ENCODE data around the gene ZNF581. TPM values are rescaled to one million over a fixed set of nuclear protein-coding genes. Genes with fewer than 3 reads are reported as not detected.

The ZNF581 gene
- total RNA-seq, 1 experiment from 2014 or later: 65.1 TPM

GRCh38 chr19:55694241-55694655 lies 50.8 kb downstream of the ZNF581 start:
- no peaks in the 10 kb centered on the region for H3K9me3 Mint-ChIP-seq
- no CpG with 5 or more reads among the region's 15 CpGs for WGBS (ENCODE audit: extremely low coverage, insufficient read length, low lambda C conversion rate)

More at GRCh38 chr19:55694241-55694655, 50.8 kb downstream of the ZNF581 start:
- Histone ChIP-seq H3K27ac (ENCODE audit: insufficient read length, low read depth, low read length) (no peak overlapping the region), H3T11ph (ENCODE audit: low read length) (no peak overlapping the region), H2AFZ (ENCODE audit: low read length) (no peak overlapping the region), H3K9me3 (ENCODE audit: control insufficient read depth, low read depth, low read length) (no peaks in the 10 kb centered on the region), H2BK5ac (ENCODE audit: insufficient read length, low read length) (no peak overlapping the region), H2BK12ac (ENCODE audit: insufficient read length, low read depth, low read length) (no peak overlapping the region), H3K9ac (ENCODE audit: extremely low read depth, insufficient read length, low read length) (no peak overlapping the region), H3K23me2 (ENCODE audit: insufficient read length, low read depth, low read length, poor library complexity, severe bottlenecking) (no peaks in the 10 kb centered on the region), H2BK120ac (ENCODE audit: low read depth, low read length, poor library complexity, severe bottlenecking) (no peak overlapping the region), H3K79me1 (ENCODE audit: insufficient read depth, low read depth, low read length, poor library complexity, severe bottlenecking) (no peaks in the 10 kb centered on the region), H3K4me2 (ENCODE audit: insufficient read depth, insufficient read length, low read length) (no peak overlapping the region), H2AK5ac (ENCODE audit: insufficient read length, low read length) (no peak overlapping the region), H4K91ac (ENCODE audit: insufficient read length, low read depth, low read length) (no peak overlapping the region), H3K4me1 (ENCODE audit: insufficient read depth, low read length) (no peaks in the 10 kb centered on the region), H2BK20ac (ENCODE audit: low read depth, low read length, poor library complexity, severe bottlenecking) (no peak overlapping the region), H2BK15ac (ENCODE audit: low read depth, low read length) (no peak overlapping the region), H4K8ac (replicated peaks; ENCODE audit: insufficient read length, low read depth, low read length) (no peak overlapping the region), H4K20me1 (ENCODE audit: control insufficient read depth, insufficient read depth, insufficient read length) (no peaks in the 10 kb centered on the region), H3K4ac (ENCODE audit: low read depth, low read length) (no peak overlapping the region), H3K18ac (ENCODE audit: insufficient read length, low read depth, low read length) (no peak overlapping the region), H3K56ac (ENCODE audit: insufficient read length, low read depth, low read length) (no peak overlapping the region), H3K27me3 (ENCODE audit: insufficient read depth, low read length) (no peaks in the 10 kb centered on the region), H3K23ac (ENCODE audit: insufficient read length, low read depth, low read length) (no peak overlapping the region), H4K5ac (ENCODE audit: insufficient read length, low read depth, low read length) (no peak overlapping the region), H3K79me2 (ENCODE audit: insufficient read depth, low read length) (no peaks in the 10 kb centered on the region), H3K14ac (ENCODE audit: insufficient read depth, low read length) (no peak overlapping the region)
- no peak for DNase-seq
- no peaks in the 10 kb centered on the region for H3K4me1 Mint-ChIP-seq
- no peak for TF ChIP-seq CTCF (conservative IDR thresholded peaks at IDR 0.05)
- no peak overlapping the region for H3K4me3 Mint-ChIP-seq
- H3K36me3 Mint-ChIP-seq (ENCODE audit: insufficient read depth in 1 of 3, low read depth in 3 of 3): peaks cover 28 to 68% (median 66%) of the 10 kb centered on the region in 3 experiments
- no peak overlapping the region for H3K27ac Mint-ChIP-seq
- no peaks in the 10 kb centered on the region for H3K27me3 Mint-ChIP-seq (ENCODE audit: low read depth)

Measured in H9 (cell line).